ENCODE results near the gene MOBP.
A peak's percentile ranks its signal among the peaks of the same experiment; 100 is the strongest.
"Not testable (repeated sequence)": the region's sequence is repeated elsewhere in the genome, so short reads cannot be mapped to it uniquely, and the experiment has no call there.

The MOBP gene

GRCh38 chr3:39467394-39468107 lies at the start of gene MOBP:
Gene MOBP, plus strand, starts transcription at chr3:39467680. Its CDS starts 34,390 bp downstream, at chr3:39502070.
- no peak for DNase-seq

- DNase-seq: not testable (repeated sequence)
These were observed 48.8 kb upstream of the MOBP start for GRCh38 chr3:39418556-39419225.

GRCh38 chr3:39419742-39420315 lies 47.7 kb upstream of the MOBP start:
- peak; percentile 53 for DNase-seq

- DNase-seq: peak; percentile 58
These were observed 46.9 kb upstream of the MOBP start for GRCh38 chr3:39420543-39420942.

GRCh38 chr3:39423436-39423970 lies 44.0 kb upstream of the MOBP start:
- peak; percentile 75 for DNase-seq

GRCh38 chr3:39426312-39426711 lies 41.2 kb upstream of the MOBP start:
- DNase-seq: no peak

GRCh38 chr3:39427506-39427905 lies 40.0 kb upstream of the MOBP start:
- DNase-seq: no peak

GRCh38 chr3:39428745-39429201 lies 38.7 kb upstream of the MOBP start:
- DNase-seq: no peak

- DNase-seq: no peak
These were observed 38.0 kb upstream of the MOBP start for GRCh38 chr3:39429466-39429865.

- DNase-seq: no peak
These were observed 35.1 kb upstream of the MOBP start for GRCh38 chr3:39432342-39432741.

GRCh38 chr3:39433642-39434041 lies 33.8 kb upstream of the MOBP start:
- no peak for DNase-seq

GRCh38 chr3:39434574-39434973 lies 32.9 kb upstream of the MOBP start:
- DNase-seq: no peak

GRCh38 chr3:39435006-39435748 lies 32.3 kb upstream of the MOBP start:
- DNase-seq: no peak

GRCh38 chr3:39438880-39439279 lies 28.6 kb upstream of the MOBP start:
- DNase-seq: no peak

- no peak for DNase-seq
These were observed 27.2 kb upstream of the MOBP start for GRCh38 chr3:39440316-39440715.

GRCh38 chr3:39443530-39443929 lies 23.9 kb upstream of the MOBP start:
- DNase-seq: no peak

GRCh38 chr3:39445927-39446326 lies 21.6 kb upstream of the MOBP start:
- DNase-seq: no peak

GRCh38 chr3:39446444-39446843 lies 21.0 kb upstream of the MOBP start:
- DNase-seq: no peak

- peak; percentile 83 for DNase-seq
These were observed 19.6 kb upstream of the MOBP start for GRCh38 chr3:39447637-39448483.

GRCh38 chr3:39448506-39449233 lies 18.8 kb upstream of the MOBP start:
- DNase-seq: no peak

- DNase-seq: no peak
These were observed 17.7 kb upstream of the MOBP start for GRCh38 chr3:39449796-39450195.
